ENCODE results near the gene DRC1. TPM values are rescaled to one million over a fixed set of nuclear protein-coding genes. Genes with fewer than 3 reads are reported as not detected.

The DRC1 gene
- total RNA-seq, 1 experiment from 2014 or later, result not detected

- ChIA-PET POLR2A (interaction anchor here (0.6 kb wide), 1 partner anchor 114 kb away, joined by 3 read pairs; no protein-coding TSS in a partner anchor), RAD21 (ENCODE audit: low non-redundant PET in 1 of 2, low total read pairs in 2 of 2, uncharacterized antibody in 2 of 2, unreplicated experiment in 2 of 2) (no interaction called here), CTCF (interaction anchor here (0.5 kb wide), 1 partner anchor 295 kb away, joined by 3 read pairs; no protein-coding TSS in a partner anchor)
- no peaks in the 10 kb centered on the region for H3K27me3 ChIP-seq (ENCODE audit: insufficient read depth, low read length)
- no peaks in the 10 kb centered on the region for H3K9me3 ChIP-seq (ENCODE audit: control insufficient read depth in 1 of 2, insufficient read depth in 1 of 2, low read depth in 1 of 2, low read length in 2 of 2)
- intact Hi-C loops (cut with micrococcal nuclease), result no loop called here
- no peaks in the 10 kb centered on the region for H3K9me2 ChIP-seq (ENCODE audit: insufficient read depth)
- H3K4me3 ChIP-seq (replicated peaks in 1 of 2; ENCODE audit: low read depth in 1 of 2, low read length in 2 of 2), result no peak overlapping the region
- ATAC-seq, result no peak
- no peak overlapping the region for H3K4me2 ChIP-seq (ENCODE audit: low read length)
- no peaks in the 10 kb centered on the region for H3K36me3 ChIP-seq (ENCODE audit: control insufficient read depth in 1 of 2, insufficient read depth in 2 of 2, low read length in 2 of 2)
- no peak overlapping the region for H2AFZ ChIP-seq (ENCODE audit: low read depth, low read length, poor library complexity, severe bottlenecking)
- no peak for TF ChIP-seq JUND (IDR thresholded peaks at IDR 0.05)
- no peak for TF ChIP-seq RAD21 (IDR thresholded peaks at IDR 0.05; ENCODE audit: low read depth)
- TF ChIP-seq SP1 (IDR thresholded peaks at IDR 0.05; ENCODE audit: low read depth), result no peak
- no peak for TF ChIP-seq CTCF (IDR thresholded peaks at IDR 0.05 in 2 of 3, conservative IDR thresholded peaks at IDR 0.05 in 1 of 3; ENCODE audit: borderline replicate concordance in 1 of 3, insufficient read depth in 1 of 3, low read depth in 2 of 3, low read length in 2 of 3)
- TF ChIP-seq EGR1 (IDR thresholded peaks at IDR 0.05; ENCODE audit: low read depth), result no peak
- TF ChIP-seq ATF3 (IDR thresholded peaks at IDR 0.05), result no peak
- no peak for TF ChIP-seq POLR2A (IDR thresholded peaks at IDR 0.05; ENCODE audit: borderline replicate concordance, extremely low read depth, insufficient read depth, insufficient read length)
- TF ChIP-seq SRF (IDR thresholded peaks at IDR 0.05; ENCODE audit: low read depth), result no peak
- no peak for TF ChIP-seq EZH2phosphoT487 (IDR thresholded peaks at IDR 0.05; ENCODE audit: borderline replicate concordance)
- peaks cover 4 to 14% of the 10 kb centered on the region in 2 experiments; a peak in 3 of 4 replicates for H3K4me1 ChIP-seq (ENCODE audit: control insufficient read depth in 1 of 2, insufficient read depth in 2 of 2, low read length in 2 of 2)
- H4K20me1 ChIP-seq (ENCODE audit: insufficient read depth), result no peaks in the 10 kb centered on the region
- no TSS peak for BruUV-seq (replicated peaks)
- DNase-seq (ENCODE audit: low read depth, low spot score), result no peak
- no peaks in the 10 kb centered on the region for H3K79me2 ChIP-seq (ENCODE audit: insufficient read depth, low read length)
- no peak overlapping the region for H3K27ac ChIP-seq (ENCODE audit: low read depth, low read length)
- H3K9ac ChIP-seq (ENCODE audit: low read length), result no peak overlapping the region
Observed at GRCh38 chr2:26463244-26464192, 61.8 kb downstream of the DRC1 start.
